ENCODE results near the gene ZNF488.
A peak's percentile ranks its signal among the peaks of the same experiment; 100 is the strongest.

ZNF488 gene

GRCh38 chr10:47348661-47349470 is 35.2 kb downstream of the ZNF488 start:
- CTCF ChIA-PET = no interaction called here
- Mint-ChIP-seq H3K4me1 (no peaks in the 10 kb centered on the region), H3K27me3 (no peaks in the 10 kb centered on the region), H3K36me3 (no peaks in the 10 kb centered on the region), H3K4me3 (no peak overlapping the region), H3K27ac (no peak overlapping the region), H3K9me3 (no peaks in the 10 kb centered on the region)
- no peak for DNase-seq

GRCh38 chr10:47348138-47348651 is 35.9 kb downstream of the ZNF488 start, which contains the start of gene RBP3:
TSS of gene RBP3 (plus strand) at chr10:47348363. CDS start at chr10:47348485, 122 bp downstream.
- Mint-ChIP-seq H3K4me1 (no peaks in the 10 kb centered on the region), H3K27me3 (no peaks in the 10 kb centered on the region), H3K4me3 (no peak within 1 kb of the TSS), H3K9me3 (no peaks in the 10 kb centered on the region), H3K27ac (no peak within 1 kb of the TSS), H3K36me3 (no peaks in the 10 kb centered on the region)
- CTCF ChIA-PET = no interaction called here
- DNase-seq = no peak

- Mint-ChIP-seq H3K27me3 (no peaks in the 10 kb centered on the region), H3K9me3 (no peaks in the 10 kb centered on the region), H3K4me3 (no peak overlapping the region), H3K4me1 (no peaks in the 10 kb centered on the region), H3K36me3 (no peaks in the 10 kb centered on the region), H3K27ac (no peak overlapping the region)
- CTCF ChIA-PET = no interaction called here
- no peak for DNase-seq
These were observed 36.8 kb downstream of the ZNF488 start for GRCh38 chr10:47347303-47347675.

- CTCF ChIA-PET = interaction anchor here (0.9 kb wide), 1 partner anchor 19 kb away, joined by 3 read pairs; no protein-coding TSS in a partner anchor
These were observed 37.4 kb downstream of the ZNF488 start for GRCh38 chr10:47346581-47347302.

GRCh38 chr10:47344996-47345870 is 38.9 kb downstream of the ZNF488 start:
- CTCF ChIA-PET = interaction anchor here (0.9 to 1.6 kb wide), 4 partner anchors 15 to 321 kb away, joined by 3 to 6 read pairs (median 4); no protein-coding TSS in a partner anchor
- no peak for DNase-seq
- H3K9me3 Mint-ChIP-seq = no peaks in the 10 kb centered on the region
- H3K4me1 Mint-ChIP-seq = no peaks in the 10 kb centered on the region
- H3K4me3 Mint-ChIP-seq = no peak overlapping the region
- no peaks in the 10 kb centered on the region for H3K36me3 Mint-ChIP-seq
- peaks cover 4% of the 10 kb centered on the region for H3K27me3 Mint-ChIP-seq
- no peak overlapping the region for H3K27ac Mint-ChIP-seq

More at GRCh38 chr10:47346581-47347302, 37.4 kb downstream of the ZNF488 start:
- DNase-seq = no peak
- Mint-ChIP-seq H3K9me3 (no peaks in the 10 kb centered on the region), H3K27me3 (no peaks in the 10 kb centered on the region), H3K27ac (no peak overlapping the region), H3K4me3 (no peak overlapping the region), H3K36me3 (no peaks in the 10 kb centered on the region), H3K4me1 (no peaks in the 10 kb centered on the region)

GRCh38 chr10:47340608-47341170 is 43.4 kb downstream of the ZNF488 start:
- H3K27me3 Mint-ChIP-seq = peaks cover 16% of the 10 kb centered on the region
- H3K4me1 Mint-ChIP-seq = no peaks in the 10 kb centered on the region
- H3K9me3 Mint-ChIP-seq = no peaks in the 10 kb centered on the region
- CTCF ChIA-PET = interaction anchor here (0.6 to 3.7 kb wide), 13 partner anchors 9 to 345 kb away, joined by 3 to 35 read pairs (median 4); no protein-coding TSS in a partner anchor
- H3K36me3 Mint-ChIP-seq = no peaks in the 10 kb centered on the region
- peak; percentile 79 for DNase-seq
- no peak overlapping the region for H3K4me3 Mint-ChIP-seq
- H3K27ac Mint-ChIP-seq = no peak overlapping the region

GRCh38 chr10:47339759-47340607 is 44.1 kb downstream of the ZNF488 start:
- DNase-seq = no peak
- Mint-ChIP-seq H3K4me1 (no peaks in the 10 kb centered on the region), H3K36me3 (no peaks in the 10 kb centered on the region), H3K9me3 (no peaks in the 10 kb centered on the region), H3K27me3 (peaks cover 16% of the 10 kb centered on the region), H3K4me3 (no peak overlapping the region), H3K27ac (no peak overlapping the region)
- CTCF ChIA-PET = interaction anchor here (0.9 to 3.7 kb wide), 11 partner anchors 8 to 345 kb away, joined by 3 to 35 read pairs (median 4); no protein-coding TSS in a partner anchor

GRCh38 chr10:47339186-47339735 is 44.8 kb downstream of the ZNF488 start:
- DNase-seq = no peak
- no peaks in the 10 kb centered on the region for H3K36me3 Mint-ChIP-seq
- no peak overlapping the region for H3K27ac Mint-ChIP-seq
- CTCF ChIA-PET = interaction anchor here (1.9 to 3.7 kb wide), 2 partner anchors 291 to 314 kb away, joined by 16 to 35 read pairs; no protein-coding TSS in a partner anchor
- no peaks in the 10 kb centered on the region for H3K4me1 Mint-ChIP-seq
- H3K27me3 Mint-ChIP-seq = peaks cover 16% of the 10 kb centered on the region
- H3K9me3 Mint-ChIP-seq = no peaks in the 10 kb centered on the region
- no peak overlapping the region for H3K4me3 Mint-ChIP-seq

GRCh38 chr10:47337310-47337709 is 46.8 kb downstream of the ZNF488 start:
- CTCF ChIA-PET = interaction anchor here (0.9 to 1.0 kb wide), 3 partner anchors 26 to 313 kb away, joined by 3 to 4 read pairs (median 4); no protein-coding TSS in a partner anchor
- no peaks in the 10 kb centered on the region for H3K9me3 Mint-ChIP-seq
- no peak overlapping the region for H3K27ac Mint-ChIP-seq
- no peaks in the 10 kb centered on the region for H3K36me3 Mint-ChIP-seq
- DNase-seq = no peak
- no peak overlapping the region for H3K4me3 Mint-ChIP-seq
- H3K27me3 Mint-ChIP-seq = peaks cover 16% of the 10 kb centered on the region
- no peaks in the 10 kb centered on the region for H3K4me1 Mint-ChIP-seq

- CTCF ChIA-PET = interaction anchor here (0.9 kb wide), 1 partner anchor 25 kb away, joined by 4 read pairs; no protein-coding TSS in a partner anchor
- H3K27ac Mint-ChIP-seq = no peak overlapping the region
- no peaks in the 10 kb centered on the region for H3K4me1 Mint-ChIP-seq
- H3K4me3 Mint-ChIP-seq = no peak overlapping the region
- no peak for DNase-seq
- peaks cover 22% of the 10 kb centered on the region for H3K27me3 Mint-ChIP-seq
- no peaks in the 10 kb centered on the region for H3K36me3 Mint-ChIP-seq
- no peaks in the 10 kb centered on the region for H3K9me3 Mint-ChIP-seq
These were observed 47.5 kb downstream of the ZNF488 start for GRCh38 chr10:47336387-47337134.

- H3K36me3 Mint-ChIP-seq = no peaks in the 10 kb centered on the region
- no peak overlapping the region for H3K4me3 Mint-ChIP-seq
- peaks cover 25% of the 10 kb centered on the region for H3K27me3 Mint-ChIP-seq
- no peaks in the 10 kb centered on the region for H3K4me1 Mint-ChIP-seq
- no peak overlapping the region for H3K27ac Mint-ChIP-seq
- DNase-seq = no peak
- H3K9me3 Mint-ChIP-seq = no peaks in the 10 kb centered on the region
- CTCF ChIA-PET = no interaction called here
These were observed 48.2 kb downstream of the ZNF488 start for GRCh38 chr10:47335906-47336305.

Data from activated naive CD4-positive, alpha-beta T cell treated with anti-CD3 and anti-CD28 coated beads, Interleukin-2, amount 10 ng/mL, durations not matched to agents 7 days and 5 days (primary cell).